H9 (cell line): ENCODE measurements around the gene IQCK. TPM values are rescaled to one million over a fixed set of nuclear protein-coding genes. Genes with fewer than 3 reads are reported as not detected.

Source experiments
- DNase-seq: peaks from one replicate; pipeline ENCODE4 v3.0.0-alpha.2; 2017
- H2AFZ ChIP-seq: one replicate; pipeline ENCODE4 v1.6.1; 2013; ENCODE audit warnings: mild to moderate bottlenecking, low read length, control low read depth, moderate library complexity
- H2AK5ac ChIP-seq: 2 replicates; pipeline ENCODE4 v1.6.1; 2013; ENCODE audit warnings: low read length, control low read depth, mixed read lengths; ENCODE audit not compliant: insufficient read length
- H2BK120ac ChIP-seq: one replicate; pipeline ENCODE4 v1.6.1; 2013; ENCODE audit warnings: low read depth, mild to moderate bottlenecking, low read length, control low read depth, inconsistent platforms; ENCODE audit not compliant: poor library complexity, severe bottlenecking
- H2BK12ac ChIP-seq: 2 replicates; pipeline ENCODE4 v1.6.1; 2013; ENCODE audit warnings: low read length, control low read depth, mixed read lengths, low read depth; ENCODE audit not compliant: insufficient read length
- H2BK15ac ChIP-seq: 2 replicates; pipeline ENCODE4 v1.6.1; 2013; ENCODE audit warnings: low read depth, low read length, control low read depth
- H2BK20ac ChIP-seq: one replicate; pipeline ENCODE4 v1.6.1; 2013; ENCODE audit warnings: low read depth, mild to moderate bottlenecking, low read length, control low read depth, inconsistent platforms; ENCODE audit not compliant: poor library complexity, severe bottlenecking
- H2BK5ac ChIP-seq: 2 replicates; pipeline ENCODE4 v1.6.1; 2013; ENCODE audit warnings: low read length, control low read depth, mixed read lengths; ENCODE audit not compliant: insufficient read length
- H3K14ac ChIP-seq: 2 replicates; pipeline ENCODE4 v1.6.1; 2013; ENCODE audit warnings: low read length, control low read depth; ENCODE audit not compliant: insufficient read depth
- H3K18ac ChIP-seq: 2 replicates; pipeline ENCODE4 v1.6.1; 2013; ENCODE audit warnings: low read depth, mild to moderate bottlenecking, mixed read lengths, low read length, control low read depth; ENCODE audit not compliant: insufficient read length
- H3K23ac ChIP-seq: 2 replicates; pipeline ENCODE4 v1.6.1; 2013; ENCODE audit warnings: low read length, control low read depth, mixed read lengths, low read depth; ENCODE audit not compliant: insufficient read length
- H3K23me2 ChIP-seq: 2 replicates; pipeline ENCODE4 v1.6.1; 2013; ENCODE audit warnings: low read depth, mild to moderate bottlenecking, mixed read lengths, low read length, control low read depth; ENCODE audit not compliant: insufficient read length, poor library complexity, severe bottlenecking
- H3K27ac ChIP-seq: 2 replicates; pipeline ENCODE4 v1.5.1; 2013; ENCODE audit warnings: low read length, control low read depth, mixed read lengths, low read depth; ENCODE audit not compliant: insufficient read length
- H3K27me3 ChIP-seq: 2 replicates; pipeline ENCODE4 v1.6.1; 2013; ENCODE audit warnings: low read length, control low read depth, inconsistent platforms; ENCODE audit not compliant: insufficient read depth
- H3K4ac ChIP-seq: 2 replicates; pipeline ENCODE4 v1.6.1; 2013; ENCODE audit warnings: low read depth, mild to moderate bottlenecking, control low read depth, inconsistent platforms, low read length, moderate library complexity
- H3K4me1 ChIP-seq: 2 replicates; pipeline ENCODE4 v1.6.1; 2013; ENCODE audit warnings: low read length, control low read depth, inconsistent platforms; ENCODE audit not compliant: insufficient read depth
- H3K4me2 ChIP-seq: 2 replicates; pipeline ENCODE4 v1.6.1; 2013; ENCODE audit warnings: low read length, control low read depth, mixed read lengths; ENCODE audit not compliant: insufficient read length, insufficient read depth
- H3K56ac ChIP-seq: 2 replicates; pipeline ENCODE4 v1.6.1; 2013; ENCODE audit warnings: low read depth, mild to moderate bottlenecking, mixed read lengths, low read length, control low read depth; ENCODE audit not compliant: insufficient read length
- H3K79me1 ChIP-seq: 2 replicates; pipeline ENCODE4 v1.6.1; 2013; ENCODE audit warnings: low read depth, mild to moderate bottlenecking, moderate library complexity, low read length, control low read depth, inconsistent platforms; ENCODE audit not compliant: insufficient read depth, poor library complexity, severe bottlenecking
- H3K79me2 ChIP-seq: 2 replicates; pipeline ENCODE4 v1.6.1; 2013; ENCODE audit warnings: low read length, control low read depth, inconsistent platforms; ENCODE audit not compliant: insufficient read depth
- H3K9ac ChIP-seq: 2 replicates; pipeline ENCODE4 v1.6.1; 2013; ENCODE audit warnings: low read length, control low read depth, mixed read lengths; ENCODE audit not compliant: insufficient read length; ENCODE audit errors: extremely low read depth
- H3K9me3 ChIP-seq: one replicate; pipeline ENCODE4 v1.6.1; 2013; ENCODE audit warnings: low read depth, low read length, inconsistent platforms; ENCODE audit not compliant: control insufficient read depth
- H3T11ph ChIP-seq: one replicate; pipeline ENCODE4 v1.6.1; 2013; ENCODE audit warnings: mild to moderate bottlenecking, low read length, control low read depth, inconsistent platforms
- H4K20me1 ChIP-seq: one replicate; pipeline ENCODE4 v1.6.1; 2013; ENCODE audit not compliant: control insufficient read depth, insufficient read length, insufficient read depth
- H4K5ac ChIP-seq: 2 replicates; pipeline ENCODE4 v1.6.1; 2013; ENCODE audit warnings: low read depth, mild to moderate bottlenecking, mixed read lengths, low read length, control low read depth; ENCODE audit not compliant: insufficient read length
- H4K8ac ChIP-seq: replicated peaks from 2 replicates; pipeline ENCODE4 v1.6.1; 2013; ENCODE audit warnings: low read length, control low read depth, mixed read lengths, low read depth; ENCODE audit not compliant: insufficient read length
- H4K91ac ChIP-seq: 2 replicates; pipeline ENCODE4 v1.6.1; 2013; ENCODE audit warnings: low read depth, mild to moderate bottlenecking, moderate library complexity, mixed read lengths, low read length, control low read depth; ENCODE audit not compliant: insufficient read length
- H3K27ac Mint-ChIP-seq, 3 experiments: 2 replicates in 2 of 3; 3 replicates in 1 of 3; pipeline ENCODE4 v1.8.0; 2020 to 2021; ENCODE audit warnings: mixed read lengths in 3 of 3, mild to moderate bottlenecking in 1 of 3, moderate library complexity in 1 of 3
- H3K27me3 Mint-ChIP-seq: 2 replicates; pipeline ENCODE4 v1.8.0; 2021; ENCODE audit warnings: low read depth, mild to moderate bottlenecking, moderate library complexity, mixed read lengths
- H3K36me3 Mint-ChIP-seq, 3 experiments: 2 replicates in 2 of 3; 3 replicates in 1 of 3; pipeline ENCODE4 v1.8.0; 2020 to 2021; ENCODE audit warnings: low read depth in 3 of 3, mixed read lengths in 3 of 3; ENCODE audit not compliant: insufficient read depth in 1 of 3
- H3K4me1 Mint-ChIP-seq, 2 experiments: 2 replicates each; pipeline ENCODE4 v1.8.0; 2020; ENCODE audit warnings: mixed read lengths in 2 of 2
- H3K4me3 Mint-ChIP-seq, 2 experiments: 2 replicates in 1 of 2; 3 replicates in 1 of 2; pipeline ENCODE4 v1.8.0; 2020 to 2021; ENCODE audit warnings: mild to moderate bottlenecking in 2 of 2, mixed read lengths in 2 of 2, moderate library complexity in 1 of 2
- H3K9me3 Mint-ChIP-seq, 2 experiments: 2 replicates in 1 of 2; 3 replicates in 1 of 2; pipeline ENCODE4 v1.8.0; 2020; ENCODE audit warnings: mild to moderate bottlenecking in 2 of 2, mixed read lengths in 2 of 2, moderate library complexity in 1 of 2
- WGBS: extraction: QIAGEN DNeasy Blood & Tissue Kit; methylation state at CpG from one replicate; pipeline ENCODE4 v1.1.7; 2013; ENCODE audit warnings: missing lambda C conversion rate, low lambda C conversion rate, mixed read lengths; ENCODE audit not compliant: insufficient read length; ENCODE audit errors: extremely low coverage; 5-methylcytosine and 5-hydroxymethylcytosine counted together
- total RNA-seq: library from RNA; stranded (reverse); gene quantifications from 2 replicates; pipeline ENCODE4 v1.2.1, GENCODE V29; 2021
- TF ChIP-seq, protein P1 (sequence below): fragments of 200-600 bp; sonication (generic); conservative IDR thresholded peaks from 3 replicates; pipeline ENCODE4 v1.8.0; 2021; ENCODE audit warnings: antibody characterized with exemption, mild to moderate bottlenecking

Gene IQCK
- total RNA-seq, 1 experiment from 2014 or later = 9.0 TPM

DNA sequence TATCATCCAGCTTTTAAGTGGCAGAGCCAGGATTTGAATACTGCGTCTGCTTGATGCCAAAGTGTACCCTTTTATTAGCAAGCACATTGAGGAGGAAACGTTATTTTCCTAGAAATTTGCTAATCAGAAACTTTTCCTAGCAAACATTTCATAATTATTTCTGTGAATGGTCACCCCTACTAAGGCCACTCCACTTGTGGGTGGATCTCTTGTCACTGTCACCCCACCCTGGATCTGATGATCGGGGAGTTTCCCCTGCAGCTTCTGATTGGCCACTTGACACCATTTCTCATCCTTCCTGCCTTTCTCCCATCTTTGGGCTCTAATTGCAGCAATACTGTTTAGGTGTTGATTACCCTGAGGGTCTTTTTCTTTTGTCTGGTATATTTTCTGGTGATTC lies 130.7 kb downstream of the IQCK start:
- H4K5ac ChIP-seq = no peak overlapping the region
- Mint-ChIP-seq H3K27me3 (no peaks in the 10 kb centered on the region), H3K9me3 (no peaks in the 10 kb centered on the region), H3K4me1 (peaks cover 22 to 30% of the 10 kb centered on the region in 2 experiments), H3K4me3 (no peak overlapping the region), H3K27ac (no peak overlapping the region), H3K36me3 (no peaks in the 10 kb centered on the region; a peak in 2 of 7 replicates)
- no peak overlapping the region for H3K14ac ChIP-seq
- no peaks in the 10 kb centered on the region for H3K9me3 ChIP-seq
- DNase-seq = no peak
- no peaks in the 10 kb centered on the region for H3K27me3 ChIP-seq
- no peaks in the 10 kb centered on the region for H4K20me1 ChIP-seq
- no peak overlapping the region for H2BK20ac ChIP-seq
- H3K23ac ChIP-seq = no peak overlapping the region
- H3K79me1 ChIP-seq = no peaks in the 10 kb centered on the region
- H3K23me2 ChIP-seq = no peaks in the 10 kb centered on the region
- WGBS = no CpG with 5 or more reads among the region's 3 CpGs
- TF ChIP-seq, protein P1, sequence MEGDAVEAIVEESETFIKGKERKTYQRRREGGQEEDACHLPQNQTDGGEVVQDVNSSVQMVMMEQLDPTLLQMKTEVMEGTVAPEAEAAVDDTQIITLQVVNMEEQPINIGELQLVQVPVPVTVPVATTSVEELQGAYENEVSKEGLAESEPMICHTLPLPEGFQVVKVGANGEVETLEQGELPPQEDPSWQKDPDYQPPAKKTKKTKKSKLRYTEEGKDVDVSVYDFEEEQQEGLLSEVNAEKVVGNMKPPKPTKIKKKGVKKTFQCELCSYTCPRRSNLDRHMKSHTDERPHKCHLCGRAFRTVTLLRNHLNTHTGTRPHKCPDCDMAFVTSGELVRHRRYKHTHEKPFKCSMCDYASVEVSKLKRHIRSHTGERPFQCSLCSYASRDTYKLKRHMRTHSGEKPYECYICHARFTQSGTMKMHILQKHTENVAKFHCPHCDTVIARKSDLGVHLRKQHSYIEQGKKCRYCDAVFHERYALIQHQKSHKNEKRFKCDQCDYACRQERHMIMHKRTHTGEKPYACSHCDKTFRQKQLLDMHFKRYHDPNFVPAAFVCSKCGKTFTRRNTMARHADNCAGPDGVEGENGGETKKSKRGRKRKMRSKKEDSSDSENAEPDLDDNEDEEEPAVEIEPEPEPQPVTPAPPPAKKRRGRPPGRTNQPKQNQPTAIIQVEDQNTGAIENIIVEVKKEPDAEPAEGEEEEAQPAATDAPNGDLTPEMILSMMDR = no peak
- peaks cover 4% of the 10 kb centered on the region for H3K4me1 ChIP-seq
- H2BK12ac ChIP-seq = no peak overlapping the region
- H3K27ac ChIP-seq = no peak overlapping the region
- H2BK5ac ChIP-seq = no peak overlapping the region
- H2BK15ac ChIP-seq = no peak overlapping the region
- H4K91ac ChIP-seq = no peak overlapping the region
- H4K8ac ChIP-seq = no peak overlapping the region
- no peak overlapping the region for H3K18ac ChIP-seq
- no peak overlapping the region for H2BK120ac ChIP-seq
- H3T11ph ChIP-seq = no peak overlapping the region
- H3K4ac ChIP-seq = no peak overlapping the region
- no peak overlapping the region for H2AK5ac ChIP-seq
- no peaks in the 10 kb centered on the region for H3K79me2 ChIP-seq
- no peak overlapping the region for H2AFZ ChIP-seq
- no peak overlapping the region for H3K9ac ChIP-seq
- no peak overlapping the region for H3K56ac ChIP-seq
- no peak overlapping the region for H3K4me2 ChIP-seq
